Left renal cortex interstitium (tissue), 4 donors: ENCODE data around the gene COL28A1. TPM values are rescaled to one million over a fixed set of nuclear protein-coding genes. Genes with fewer than 3 reads are reported as not detected.
"Not testable (repeated sequence)": the region's sequence is repeated elsewhere in the genome, so short reads cannot be mapped to it uniquely, and the experiment has no call there.

Experiments
- DNase-seq, 4 donors: peaks; one replicate each; pipeline ENCODE4 v3.0.0-alpha.2; 2013; ENCODE audit warnings: low read depth in 4 of 4, low spot score in 2 of 4, missing footprints in 1 of 4
- polyA plus RNA-seq, 4 donors: library from polyadenylated mRNA; unstranded; fragments of 120-200 nt; gene quantifications; one replicate each; pipeline ENCODE4 v1.2.1, GENCODE V29; 2013; ENCODE audit not compliant: insufficient read length in 4 of 4

The COL28A1 gene
- polyA plus RNA-seq, 4 donors, result 10.5 to 14.8 (median 12.5) TPM

- peak in 2 of 4 donors; percentile 46 to 50 for DNase-seq
These were observed 111.4 kb downstream of the COL28A1 start for GRCh38 chr7:7424151-7424873.

DNA sequence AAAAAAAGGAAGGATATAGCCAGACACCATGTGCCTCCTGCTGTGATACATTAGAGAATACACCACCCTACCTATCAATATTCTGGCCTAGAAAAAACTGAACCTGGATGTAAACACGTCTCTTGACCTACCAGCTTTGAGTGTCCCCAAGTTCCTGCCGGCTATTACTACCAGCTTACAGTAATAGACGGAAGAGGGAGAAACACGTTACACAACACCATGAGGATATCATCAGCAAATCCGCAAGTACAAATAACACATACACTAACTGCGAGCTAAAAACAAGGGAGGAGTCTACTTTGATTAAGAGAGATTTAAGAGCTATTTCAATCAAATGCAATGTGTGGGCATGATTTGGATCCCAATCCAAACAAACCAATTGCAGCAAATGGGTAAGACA lies 113.0 kb downstream of the COL28A1 start:
- no peak for DNase-seq

GRCh38 chr7:7421826-7422225 lies 113.8 kb downstream of the COL28A1 start:
- no peak for DNase-seq

GRCh38 chr7:7418997-7419396 lies 116.7 kb downstream of the COL28A1 start:
- no peak for DNase-seq

- no peak for DNase-seq
These were observed 117.8 kb downstream of the COL28A1 start for GRCh38 chr7:7417851-7418250.

DNA sequence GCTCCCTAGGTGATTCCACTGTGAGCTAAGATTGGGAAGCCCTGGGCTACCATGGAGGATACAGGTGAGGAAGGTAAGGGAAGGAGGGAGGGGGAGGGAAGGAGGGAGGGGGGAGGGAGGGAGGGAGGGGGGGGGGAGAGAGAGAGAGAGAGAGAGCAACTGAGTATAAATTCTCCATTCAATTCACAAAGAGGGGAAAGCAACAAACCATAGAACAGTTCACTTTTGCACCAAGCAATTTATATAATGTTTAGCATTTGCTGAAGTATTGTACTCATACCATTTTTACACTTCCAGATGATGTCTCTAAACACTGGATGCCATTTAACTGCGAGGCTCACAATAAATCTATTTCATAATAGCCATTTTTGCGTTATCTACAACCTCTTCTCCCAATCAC lies 118.3 kb downstream of the COL28A1 start:
- DNase-seq, result no peak

DNA sequence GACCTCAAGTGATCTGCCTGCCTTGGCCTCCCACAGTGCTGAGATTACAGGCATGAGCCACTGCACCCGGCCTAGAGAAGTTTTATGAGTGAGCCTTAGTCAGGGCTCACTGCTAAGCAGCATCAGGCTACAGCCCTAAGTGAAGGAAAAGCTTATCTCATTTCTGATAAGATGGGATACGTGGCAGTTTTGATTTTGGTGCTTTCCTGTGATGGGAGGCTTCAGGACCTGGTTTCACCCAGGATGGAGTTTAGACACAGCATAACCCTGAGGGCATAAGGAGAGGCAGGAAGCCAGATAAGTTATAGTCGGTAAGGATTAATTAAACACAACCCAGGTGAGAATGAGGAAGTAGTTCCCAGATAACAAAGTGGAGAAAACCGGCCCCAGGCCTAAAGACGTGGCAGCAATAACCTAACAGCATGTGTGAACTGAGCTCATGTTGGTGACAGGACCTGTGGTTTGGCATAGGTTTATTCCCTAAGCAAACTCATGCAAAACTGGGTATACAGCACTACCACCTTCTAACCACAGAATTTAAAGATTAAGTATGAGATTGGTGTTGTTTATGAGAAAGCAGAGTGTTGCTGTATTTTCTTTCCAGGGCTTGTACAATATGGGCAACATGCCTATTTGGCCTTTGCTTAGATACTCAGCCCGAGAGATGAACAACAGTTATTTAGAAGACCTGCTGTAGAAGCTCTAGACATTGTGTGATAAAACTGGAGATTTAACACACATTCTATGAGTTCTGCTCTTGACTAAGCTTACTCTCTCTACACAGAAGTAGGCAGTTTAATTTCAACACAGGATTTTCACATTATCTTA lies 119.4 kb downstream of the COL28A1 start:
- no peak for DNase-seq

DNA sequence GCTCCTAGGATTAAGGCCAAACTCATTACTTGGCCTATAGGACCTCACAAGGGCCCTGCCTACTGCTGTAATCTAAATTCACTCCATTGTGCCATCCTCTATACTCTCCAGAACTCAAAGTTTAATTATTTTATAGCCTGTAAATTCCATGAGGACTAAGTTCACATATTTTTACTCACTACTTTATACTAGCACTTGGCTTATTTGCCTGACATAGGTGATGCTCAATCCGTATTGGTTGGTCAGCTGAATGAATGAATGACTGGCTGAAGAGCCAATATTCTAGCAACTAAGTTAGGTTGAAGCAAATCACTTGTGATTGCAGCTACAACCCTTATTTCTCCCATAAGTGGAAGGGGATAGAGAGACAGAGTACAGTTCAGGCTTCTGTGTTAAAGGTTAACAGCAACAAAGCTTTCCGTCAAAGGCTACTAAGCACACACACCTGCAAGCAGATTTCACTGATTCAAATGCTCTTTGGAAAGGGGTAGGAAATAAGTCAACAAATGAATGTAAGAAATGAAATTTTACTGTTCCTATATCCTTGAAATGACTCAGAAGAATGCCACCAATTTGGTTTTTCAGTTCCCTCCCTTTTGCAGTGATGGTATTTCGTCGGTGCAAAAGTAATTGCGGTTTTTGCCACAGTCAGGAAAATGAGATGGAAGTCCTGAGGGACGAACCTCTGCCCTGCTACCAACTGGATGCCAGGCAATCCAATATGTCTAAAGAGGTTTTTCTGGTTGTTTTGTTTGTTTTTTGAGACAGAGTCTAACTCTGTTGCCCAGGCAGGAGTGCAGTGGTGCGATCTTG lies 120.7 kb downstream of the COL28A1 start:
- DNase-seq, result no peak

DNA sequence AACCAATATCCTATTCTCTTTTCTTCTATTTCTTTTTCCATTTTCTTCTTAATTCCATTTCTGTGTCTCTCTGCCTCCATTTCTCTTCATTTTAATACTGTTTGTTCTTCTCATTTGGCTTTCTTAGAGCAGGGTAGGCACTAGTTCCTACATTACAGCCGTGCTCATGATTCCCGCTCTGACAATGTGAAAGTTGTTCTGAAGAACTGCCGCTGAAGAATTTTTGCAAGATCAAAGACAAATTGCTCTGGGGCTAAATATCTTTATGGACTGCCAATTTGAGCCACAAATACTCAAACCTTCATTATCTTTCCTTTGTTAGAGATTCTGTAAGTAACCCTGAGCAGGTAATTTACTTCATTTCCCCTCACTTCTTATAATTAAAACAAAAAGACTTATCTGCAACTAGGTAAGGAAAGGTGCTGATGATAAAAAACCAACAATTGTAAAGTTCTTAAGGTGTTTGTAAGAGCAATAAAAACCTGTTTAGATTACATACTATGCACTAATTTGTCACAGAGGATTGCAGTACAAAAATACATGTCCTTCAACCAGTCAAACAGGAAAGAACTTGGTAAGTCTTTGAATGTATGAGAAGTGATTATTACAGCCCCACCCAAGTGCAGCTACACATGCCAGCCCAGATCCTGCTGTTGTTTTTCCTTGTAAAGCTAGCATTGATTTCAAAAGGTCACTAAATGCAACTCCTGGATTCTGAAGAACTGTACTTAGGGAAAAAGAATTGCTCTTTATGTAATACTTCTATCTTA lies 127.5 kb downstream of the COL28A1 start:
- no peak for DNase-seq

DNA sequence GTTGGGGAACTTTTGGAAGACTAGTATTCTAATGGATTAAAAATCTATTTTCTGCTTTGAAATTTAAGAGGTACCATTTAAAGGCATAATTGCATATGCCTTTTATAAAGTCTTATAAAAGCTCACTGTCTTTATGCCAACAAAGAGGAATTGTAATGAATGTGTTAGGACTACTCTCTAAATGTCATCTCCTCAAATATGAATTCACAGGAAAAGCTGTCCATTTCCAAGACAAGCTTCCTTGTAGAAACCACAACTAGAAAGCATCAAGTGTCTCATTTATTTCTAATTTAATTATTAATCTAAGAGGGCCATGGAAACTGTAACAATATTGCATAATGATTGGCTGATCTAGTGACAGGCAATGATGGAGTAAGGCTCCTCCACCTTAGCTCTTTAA lies 130.2 kb downstream of the COL28A1 start:
- DNase-seq, result no peak

DNA sequence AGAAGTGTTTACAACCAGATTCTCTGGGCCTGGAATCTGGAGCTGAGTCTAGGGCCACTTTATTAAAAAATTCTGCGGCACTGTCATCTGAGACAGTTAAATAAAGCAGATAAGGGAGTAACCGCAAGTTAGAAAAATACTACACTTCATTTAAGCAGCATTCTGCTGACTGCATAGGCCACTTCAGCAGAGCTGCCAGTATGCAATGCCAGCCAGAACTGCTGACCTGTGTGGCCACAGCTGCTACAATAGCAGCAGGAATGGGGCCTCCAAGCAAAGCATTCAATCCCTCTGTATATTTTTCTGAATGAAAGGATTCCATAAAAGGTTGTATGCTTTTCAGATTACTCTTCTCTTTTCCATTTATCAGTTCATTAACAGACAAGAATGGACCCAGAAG lies 136.0 kb downstream of the COL28A1 start:
- no peak for DNase-seq

- DNase-seq, result no peak
These were observed 139.9 kb downstream of the COL28A1 start for GRCh38 chr7:7395785-7396184.

GRCh38 chr7:7388164-7388563 lies 147.5 kb downstream of the COL28A1 start:
- not testable (repeated sequence) for DNase-seq

DNA sequence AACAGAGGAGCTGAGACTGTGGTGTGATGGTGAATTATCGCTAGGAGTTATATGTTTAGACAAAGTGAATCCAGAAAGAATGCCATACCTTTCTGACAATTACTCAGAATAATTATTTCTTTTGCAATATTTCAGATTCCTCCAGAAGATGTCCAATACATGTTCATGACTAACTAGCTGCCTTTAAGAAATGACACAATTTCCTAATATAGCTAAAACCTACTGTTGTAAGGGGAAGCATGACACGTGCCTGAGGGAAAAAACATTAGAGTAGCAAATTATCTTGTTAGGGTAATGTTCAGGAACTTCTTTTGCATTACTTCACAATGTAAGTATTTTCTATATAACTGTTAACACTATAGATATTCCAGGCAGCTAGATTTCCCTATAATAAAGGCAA lies 150.3 kb downstream of the COL28A1 start:
- DNase-seq, result no peak

DNA sequence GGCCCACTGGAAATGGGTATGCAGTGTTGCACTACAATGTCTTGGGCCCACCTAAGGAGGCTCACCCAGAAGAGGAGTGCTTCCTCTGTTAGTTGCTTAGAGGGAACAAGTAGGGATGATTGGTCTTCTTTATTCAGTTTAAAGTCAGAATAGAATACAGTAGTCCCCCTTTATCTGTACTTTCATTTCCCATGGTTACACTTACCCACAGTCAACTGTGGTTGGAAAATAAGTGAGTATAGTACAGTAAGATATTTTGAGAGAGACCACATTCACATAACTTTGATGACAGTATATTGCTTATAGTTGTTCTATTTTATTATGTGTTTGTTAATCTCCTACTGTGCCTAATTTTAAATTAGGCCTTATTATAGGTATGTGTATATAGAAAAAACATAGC lies 151.4 kb downstream of the COL28A1 start:
- DNase-seq, result no peak

DNA sequence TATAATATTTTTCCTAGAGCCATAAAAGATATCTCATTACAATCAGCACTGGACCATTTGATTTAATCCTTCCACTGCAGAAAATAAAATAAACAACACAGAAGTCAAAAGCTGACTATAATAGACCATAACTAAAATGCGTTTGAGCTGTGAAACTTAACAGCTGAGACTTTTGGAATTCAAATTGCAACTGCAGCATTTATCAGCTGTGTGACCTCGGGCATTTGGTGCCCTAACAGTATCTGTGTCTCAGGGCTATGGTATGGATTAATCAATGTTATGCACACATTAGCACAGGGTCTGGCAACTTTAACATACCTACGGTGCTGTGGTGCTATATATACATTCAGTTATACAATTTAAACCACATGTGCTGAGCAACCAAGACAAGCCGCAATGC lies 160.1 kb downstream of the COL28A1 start:
- DNase-seq, result no peak

GRCh38 chr7:7370076-7370475 lies 165.6 kb downstream of the COL28A1 start:
- no peak for DNase-seq

DNA sequence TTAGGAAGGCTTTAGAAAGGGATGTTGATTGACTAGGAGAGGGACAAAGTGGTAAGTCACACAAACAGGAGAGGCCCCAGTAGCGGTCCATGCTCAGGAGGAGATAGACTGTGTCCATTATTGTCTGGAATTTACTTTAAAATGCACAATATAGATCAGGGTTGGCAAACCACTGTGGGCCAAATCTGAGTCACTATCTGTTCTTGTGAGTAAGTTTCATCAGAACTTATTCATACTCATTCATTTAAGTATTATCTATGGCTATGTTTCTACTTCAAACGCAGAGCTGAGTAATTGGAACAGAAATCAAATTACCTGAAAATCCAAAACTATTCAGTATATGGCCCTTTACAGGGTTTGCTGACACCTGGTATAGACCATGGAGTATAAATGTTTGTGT lies 166.5 kb downstream of the COL28A1 start:
- DNase-seq, result no peak

GRCh38 chr7:7354674-7355073 lies 181.0 kb downstream of the COL28A1 start:
- no peak for DNase-seq

DNA sequence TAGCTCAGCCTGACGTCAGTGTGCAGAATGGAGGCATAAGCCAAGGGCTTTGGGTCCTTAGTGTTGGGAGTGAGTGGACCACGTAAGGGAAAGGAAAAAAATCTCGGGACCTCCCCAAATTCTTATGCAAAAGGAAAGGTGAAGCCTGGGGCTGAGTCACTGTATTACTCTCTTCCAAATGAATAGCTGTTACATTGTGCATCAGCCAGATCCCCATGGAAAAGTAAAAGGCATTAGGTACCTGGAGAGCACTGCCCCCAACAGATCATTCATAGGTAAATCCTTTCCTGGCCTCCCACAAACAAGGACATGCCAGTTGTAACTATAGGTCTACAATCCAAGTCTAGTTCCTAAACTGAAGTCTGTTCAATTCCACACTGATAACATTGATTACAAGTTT lies 182.8 kb downstream of the COL28A1 start:
- no peak for DNase-seq
